ENCODE measurements around the gene UBE2F.

The UBE2F gene

GRCh38 chr2:237987268-237987667 lies 20.5 kb downstream of the UBE2F start:
- TF ChIP-seq SPI1 (IDR thresholded peaks at IDR 0.05; ENCODE audit: low read depth, low read length) (no peak), POU2F2 (IDR thresholded peaks at IDR 0.05; ENCODE audit: low read depth, low read length) (no peak), TAF1 (IDR thresholded peaks at IDR 0.05; ENCODE audit: low read depth, low read length) (no peak), POLR2A (IDR thresholded peaks at IDR 0.05; ENCODE audit: low read depth, low read length) (no peak), POLR2AphosphoS5 (IDR thresholded peaks at IDR 0.05; ENCODE audit: low read depth, low read length) (no peak), PAX5 (IDR thresholded peaks at IDR 0.05; ENCODE audit: insufficient read depth, low read length, severe bottlenecking) (no peak)
- FAIRE-seq = no peak
- no peak for DNase-seq (ENCODE audit: insufficient read length, low spot score)

- FAIRE-seq (no peak), DNase-seq (ENCODE audit: insufficient read length, low spot score) (no peak)
- no peak for TF ChIP-seq PAX5 (IDR thresholded peaks at IDR 0.05; ENCODE audit: insufficient read depth, low read length, severe bottlenecking)
- no peak for TF ChIP-seq TAF1 (IDR thresholded peaks at IDR 0.05; ENCODE audit: low read depth, low read length)
Measured at GRCh38 chr2:237993701-237994100, 26.9 kb downstream of the UBE2F start.

GRCh38 chr2:237995036-237995435 lies 28.2 kb downstream of the UBE2F start:
- DNase-seq (ENCODE audit: insufficient read length, low spot score) = no peak
- TF ChIP-seq POLR2AphosphoS5 (IDR thresholded peaks at IDR 0.05; ENCODE audit: low read depth, low read length) (no peak), TAF1 (IDR thresholded peaks at IDR 0.05; ENCODE audit: low read depth, low read length) (no peak), SPI1 (IDR thresholded peaks at IDR 0.05; ENCODE audit: low read depth, low read length) (no peak), POLR2A (IDR thresholded peaks at IDR 0.05; ENCODE audit: low read depth, low read length) (no peak), POU2F2 (IDR thresholded peaks at IDR 0.05; ENCODE audit: low read depth, low read length) (no peak), PAX5 (IDR thresholded peaks at IDR 0.05; ENCODE audit: insufficient read depth, low read length, severe bottlenecking) (no peak)
- no peak for FAIRE-seq

- FAIRE-seq (no peak), DNase-seq (ENCODE audit: insufficient read length, low spot score) (no peak)
- TF ChIP-seq POU2F2 (IDR thresholded peaks at IDR 0.05; ENCODE audit: low read depth, low read length) (no peak), POLR2AphosphoS5 (IDR thresholded peaks at IDR 0.05; ENCODE audit: low read depth, low read length) (no peak), POLR2A (IDR thresholded peaks at IDR 0.05; ENCODE audit: low read depth, low read length) (no peak), SPI1 (IDR thresholded peaks at IDR 0.05; ENCODE audit: low read depth, low read length) (no peak), TAF1 (IDR thresholded peaks at IDR 0.05; ENCODE audit: low read depth, low read length) (no peak), PAX5 (IDR thresholded peaks at IDR 0.05; ENCODE audit: insufficient read depth, low read length, severe bottlenecking) (no peak)
Measured at GRCh38 chr2:237996021-237996593, 29.3 kb downstream of the UBE2F start.

DNA sequence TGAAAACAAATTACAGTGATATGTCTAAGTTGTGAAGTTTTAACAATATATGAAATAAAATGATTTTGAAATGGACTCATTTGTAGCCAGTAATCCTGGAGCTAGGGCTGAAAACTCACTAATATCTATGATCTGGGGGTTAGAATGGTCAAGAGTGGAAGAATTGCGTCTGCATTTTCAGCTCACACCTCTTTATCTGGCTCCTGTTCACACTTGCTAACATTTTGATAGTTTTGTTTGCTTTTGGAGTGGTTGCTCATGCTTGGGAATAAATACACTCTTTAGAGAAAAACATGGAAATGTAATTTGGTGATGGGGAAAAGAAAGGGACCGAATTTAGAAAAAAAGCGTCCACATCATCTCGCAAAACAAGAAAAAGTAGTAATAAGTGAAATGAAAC lies 30.7 kb downstream of the UBE2F start:
- no peak for FAIRE-seq
- TF ChIP-seq TAF1 (IDR thresholded peaks at IDR 0.05; ENCODE audit: low read depth, low read length) (no peak), PAX5 (IDR thresholded peaks at IDR 0.05; ENCODE audit: insufficient read depth, low read length, severe bottlenecking) (no peak), POU2F2 (IDR thresholded peaks at IDR 0.05; ENCODE audit: low read depth, low read length) (no peak), SPI1 (IDR thresholded peaks at IDR 0.05; ENCODE audit: low read depth, low read length) (no peak), POLR2AphosphoS5 (IDR thresholded peaks at IDR 0.05; ENCODE audit: low read depth, low read length) (no peak), POLR2A (IDR thresholded peaks at IDR 0.05; ENCODE audit: low read depth, low read length) (no peak)

GRCh38 chr2:237998530-237998929 lies 31.7 kb downstream of the UBE2F start:
- TF ChIP-seq SPI1 (IDR thresholded peaks at IDR 0.05; ENCODE audit: low read depth, low read length) (no peak), PAX5 (IDR thresholded peaks at IDR 0.05; ENCODE audit: insufficient read depth, low read length, severe bottlenecking) (no peak), POU2F2 (IDR thresholded peaks at IDR 0.05; ENCODE audit: low read depth, low read length) (no peak), POLR2A (IDR thresholded peaks at IDR 0.05; ENCODE audit: low read depth, low read length) (no peak), TAF1 (IDR thresholded peaks at IDR 0.05; ENCODE audit: low read depth, low read length) (no peak), POLR2AphosphoS5 (IDR thresholded peaks at IDR 0.05; ENCODE audit: low read depth, low read length) (no peak)
- FAIRE-seq = no peak
- no peak for DNase-seq (ENCODE audit: insufficient read length, low spot score)

More for the DNA sequence above, 30.7 kb downstream of the UBE2F start:
- DNase-seq (ENCODE audit: insufficient read length, low spot score) = no peak

GRCh38 chr2:238003234-238004031 lies 36.6 kb downstream of the UBE2F start:
- peak; percentile 60 for FAIRE-seq
- TF ChIP-seq POU2F2 (IDR thresholded peaks at IDR 0.05; ENCODE audit: low read depth, low read length) = no peak
- no peak for TF ChIP-seq PAX5 (IDR thresholded peaks at IDR 0.05; ENCODE audit: insufficient read depth, low read length, severe bottlenecking)
- no peak for TF ChIP-seq SPI1 (IDR thresholded peaks at IDR 0.05; ENCODE audit: low read depth, low read length)
- TF ChIP-seq TAF1 (IDR thresholded peaks at IDR 0.05; ENCODE audit: low read depth, low read length) = no peak
- TF ChIP-seq POLR2A (IDR thresholded peaks at IDR 0.05; ENCODE audit: low read depth, low read length) = no peak
- TF ChIP-seq POLR2AphosphoS5 (IDR thresholded peaks at IDR 0.05; ENCODE audit: low read depth, low read length) = no peak

GRCh38 chr2:238004077-238004830 lies 37.4 kb downstream of the UBE2F start:
- TF ChIP-seq POU2F2 (IDR thresholded peaks at IDR 0.05; ENCODE audit: low read depth, low read length) (no peak), PAX5 (IDR thresholded peaks at IDR 0.05; ENCODE audit: insufficient read depth, low read length, severe bottlenecking) (no peak), POLR2A (IDR thresholded peaks at IDR 0.05; ENCODE audit: low read depth, low read length) (no peak), TAF1 (IDR thresholded peaks at IDR 0.05; ENCODE audit: low read depth, low read length) (no peak), SPI1 (IDR thresholded peaks at IDR 0.05; ENCODE audit: low read depth, low read length) (no peak), POLR2AphosphoS5 (IDR thresholded peaks at IDR 0.05; ENCODE audit: low read depth, low read length) (no peak)
- FAIRE-seq (no peak), DNase-seq (ENCODE audit: insufficient read length, low spot score) (no peak)

More at GRCh38 chr2:238003234-238004031, 36.6 kb downstream of the UBE2F start:
- no peak for DNase-seq (ENCODE audit: insufficient read length, low spot score)

GRCh38 chr2:238005528-238005927 lies 38.7 kb downstream of the UBE2F start:
- no peak for DNase-seq (ENCODE audit: insufficient read length, low spot score)
- TF ChIP-seq PAX5 (IDR thresholded peaks at IDR 0.05; ENCODE audit: insufficient read depth, low read length, severe bottlenecking) (no peak), TAF1 (IDR thresholded peaks at IDR 0.05; ENCODE audit: low read depth, low read length) (no peak), POLR2A (IDR thresholded peaks at IDR 0.05; ENCODE audit: low read depth, low read length) (no peak), SPI1 (IDR thresholded peaks at IDR 0.05; ENCODE audit: low read depth, low read length) (no peak)
- no peak for FAIRE-seq
